Activated effector memory CD4-positive, alpha-beta T cell treated with anti-CD3 and anti-CD28 coated beads, Interleukin-2, amount 50 U/mL, for 16 hours (primary cell): ENCODE results near the gene SH2B2.
"Not testable (repeated sequence)": the region's sequence is repeated elsewhere in the genome, so short reads cannot be mapped to it uniquely, and the experiment has no call there.

Experiments used
- DNase-seq: peaks from one replicate; pipeline ENCODE4 v3.0.0-alpha.2; 2020

SH2B2 gene

DNA sequence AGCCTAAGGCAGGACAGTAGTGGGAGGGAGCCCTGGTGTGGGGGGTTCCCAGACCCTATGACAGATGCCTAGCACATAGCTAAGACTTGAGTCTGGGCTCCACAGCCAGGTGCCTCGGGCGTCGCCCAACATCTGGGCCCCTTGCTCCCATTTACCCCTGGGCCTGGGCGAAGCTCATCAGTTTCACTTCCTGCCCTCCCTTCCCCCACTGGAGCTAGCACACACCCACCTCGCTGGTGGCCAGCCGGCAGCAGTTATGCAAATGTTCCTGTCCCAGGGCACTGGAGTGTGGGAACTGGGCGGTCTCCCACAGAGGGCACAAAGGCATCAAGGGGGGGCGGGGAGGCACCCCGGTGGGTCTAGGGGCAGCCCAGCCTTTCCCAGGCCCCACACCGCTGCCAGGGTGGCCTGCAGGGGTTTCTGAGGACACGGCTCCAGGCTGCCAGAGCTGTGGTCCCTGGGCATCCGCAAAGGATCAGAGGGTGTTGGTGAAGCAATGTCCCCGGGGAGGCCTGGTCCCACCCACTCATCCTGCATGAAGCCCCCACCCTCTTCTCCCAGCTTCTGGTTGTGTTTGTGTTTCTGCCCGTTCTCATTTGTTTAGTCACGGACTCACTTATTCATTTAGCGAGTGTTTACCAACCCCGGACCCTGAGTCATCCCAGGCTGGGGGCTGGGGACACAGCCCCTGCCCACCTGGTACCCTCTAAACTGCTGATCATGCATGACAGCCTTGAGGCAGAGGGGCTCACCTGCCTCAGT lies 20.4 kb downstream of the SH2B2 start:
- DNase-seq, result no peak

DNA sequence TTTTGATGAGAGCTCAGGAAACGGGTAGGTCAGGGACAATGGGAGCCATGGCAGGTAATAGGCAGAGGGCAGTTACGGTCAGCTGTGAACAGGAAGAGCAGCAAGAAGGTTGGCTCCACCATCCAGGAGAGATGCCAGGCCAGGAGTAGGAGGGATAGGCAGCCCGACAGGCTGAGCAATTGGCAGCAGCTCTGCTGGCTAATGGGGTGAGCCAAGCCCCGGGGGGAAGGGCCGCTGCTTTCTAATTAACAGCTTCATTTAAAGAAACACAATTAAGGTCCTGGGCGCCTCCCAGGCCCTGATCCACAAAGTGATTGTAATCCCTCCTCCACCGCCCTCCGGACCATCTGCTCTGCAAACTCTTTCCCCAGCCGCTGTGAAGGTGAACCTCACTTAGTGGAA lies 23.7 kb downstream of the SH2B2 start:
- DNase-seq, result no peak

DNA sequence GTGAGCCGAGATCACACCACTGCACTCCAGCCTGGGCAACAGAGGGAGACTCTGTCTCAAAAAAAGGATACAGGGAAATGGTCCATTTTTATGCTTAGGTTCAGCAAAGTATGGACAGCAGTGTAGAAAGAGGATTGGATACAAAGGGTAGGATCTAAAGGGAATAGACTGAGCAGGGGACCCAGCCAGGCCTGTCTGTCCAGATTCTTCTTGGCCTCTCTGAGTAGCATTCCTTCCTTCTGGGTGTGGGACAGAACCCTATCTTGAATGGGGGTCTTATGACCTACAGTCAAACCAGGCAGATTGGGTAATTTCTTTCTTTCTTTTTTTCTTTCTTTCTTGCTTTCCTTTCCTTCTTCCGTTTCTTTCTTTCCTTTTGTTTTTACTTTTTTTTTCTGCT lies 25.6 kb downstream of the SH2B2 start:
- no peak for DNase-seq

DNA sequence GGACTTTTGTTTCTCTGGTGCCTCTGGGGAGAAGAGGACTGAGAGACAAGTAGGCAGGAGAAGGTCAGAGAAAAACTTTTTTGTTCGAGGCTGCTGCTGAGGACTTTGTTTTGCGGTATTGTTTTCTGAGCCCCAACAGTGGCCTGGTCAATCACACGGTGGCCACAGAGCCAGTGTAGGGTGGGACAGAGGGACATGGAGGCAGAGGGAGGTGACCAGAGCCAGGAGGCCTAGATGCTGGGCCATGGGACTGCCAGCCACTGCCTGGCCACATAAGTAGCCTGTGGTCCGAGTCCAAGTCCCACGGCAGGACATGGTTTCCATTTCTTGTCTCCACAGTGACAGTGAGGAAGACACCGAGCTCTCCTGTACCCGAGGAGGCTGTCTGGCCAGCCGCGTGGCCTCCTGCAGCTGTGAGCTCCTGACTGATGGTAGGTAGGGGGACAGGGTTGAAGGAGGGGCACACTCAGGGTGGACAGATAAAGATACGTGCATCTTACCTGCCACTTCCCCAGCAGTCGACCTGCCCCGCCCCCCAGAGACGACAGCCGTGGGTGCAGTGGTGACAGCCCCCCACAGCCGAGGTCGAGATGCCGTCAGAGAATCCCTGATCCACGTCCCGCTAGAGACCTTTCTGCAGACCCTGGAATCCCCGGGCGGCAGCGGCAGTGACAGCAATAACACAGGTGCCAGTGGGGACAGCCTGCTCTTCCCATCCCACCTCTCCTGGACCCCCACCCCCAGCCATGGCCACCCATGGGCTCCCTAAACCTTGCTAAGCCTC lies 27.5 kb downstream of the SH2B2 start:
- no peak for DNase-seq

DNA sequence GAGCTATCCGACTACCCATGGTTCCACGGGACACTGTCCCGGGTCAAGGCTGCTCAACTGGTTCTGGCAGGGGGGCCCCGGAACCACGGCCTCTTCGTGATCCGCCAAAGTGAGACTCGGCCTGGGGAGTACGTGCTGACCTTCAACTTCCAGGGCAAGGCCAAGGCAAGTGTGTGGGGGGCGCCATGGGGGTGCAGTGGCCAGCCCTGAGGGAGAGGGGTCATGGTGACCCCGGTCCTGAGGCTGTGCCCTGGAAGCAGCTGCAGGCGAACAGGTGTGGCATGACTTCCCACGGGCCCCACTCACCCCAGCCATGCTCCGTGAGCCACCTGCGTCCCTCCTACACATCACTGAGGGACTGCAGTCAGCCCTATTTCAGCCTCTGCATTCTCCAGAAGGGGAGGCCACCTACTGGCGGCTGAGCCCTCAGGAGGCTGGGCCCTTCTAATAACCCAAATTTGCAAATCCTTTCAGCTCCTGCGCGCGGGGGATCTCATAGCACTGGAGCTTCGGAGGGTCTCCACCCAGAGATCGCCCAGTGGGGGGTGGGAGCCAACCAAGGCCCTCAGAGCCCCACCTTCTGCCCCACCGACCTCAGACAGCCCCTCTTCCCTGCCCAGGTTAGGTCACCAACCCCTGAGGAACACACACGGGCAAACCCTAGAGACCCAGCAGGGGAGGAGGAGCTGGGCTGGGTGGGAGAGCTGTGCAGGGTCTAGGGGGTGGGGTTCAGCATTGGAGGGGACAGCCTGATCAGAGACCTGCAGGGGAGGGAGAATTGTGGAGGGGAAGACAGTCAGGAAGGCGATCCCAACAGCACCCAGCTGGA lies 30.8 kb downstream of the SH2B2 start:
- DNase-seq, result no peak

DNA sequence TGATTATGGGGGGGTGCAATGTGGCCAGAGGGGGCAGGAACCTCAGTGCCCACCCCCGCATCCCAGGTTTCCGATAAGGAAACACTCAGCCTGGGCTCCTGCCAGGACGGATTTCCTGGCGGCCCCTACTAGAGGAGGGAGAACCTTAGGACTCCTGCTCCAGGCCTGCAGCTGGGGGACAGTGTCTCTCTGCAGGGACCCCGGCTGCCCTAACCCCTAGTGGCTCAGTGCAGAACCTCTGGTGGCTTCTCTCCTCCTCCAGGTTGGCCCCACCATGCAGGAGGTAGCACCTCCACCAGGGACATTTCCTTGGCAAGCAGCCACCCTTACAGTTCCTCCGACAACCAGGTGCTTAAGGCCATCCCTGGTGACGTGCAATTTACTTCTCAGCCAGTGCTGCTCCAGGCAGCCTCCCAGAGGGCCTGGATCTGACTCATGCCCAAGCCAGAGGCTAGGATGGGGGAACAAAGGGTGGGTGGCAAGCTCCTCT lies 31.9 kb downstream of the SH2B2 start:
- DNase-seq, result no peak

DNA sequence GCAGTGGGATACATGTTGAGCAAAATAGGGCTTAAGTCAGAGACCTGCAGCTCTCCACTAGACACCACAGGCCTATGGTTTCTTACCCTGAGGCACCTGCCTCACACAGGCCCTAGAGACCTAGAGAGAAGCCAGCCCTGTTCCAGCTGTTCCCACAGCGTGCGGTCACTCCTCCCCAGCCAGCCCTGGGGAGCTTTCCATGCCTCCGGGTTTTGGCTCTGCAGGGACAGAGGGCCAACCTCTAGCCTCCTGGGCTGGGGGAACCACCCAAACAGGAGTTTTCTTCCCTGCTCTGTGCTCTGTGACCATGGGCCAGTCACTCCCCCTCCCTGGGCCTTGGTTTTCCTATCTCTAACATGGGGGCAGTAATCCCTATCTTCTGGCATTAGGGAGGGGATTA lies 33.0 kb downstream of the SH2B2 start:
- DNase-seq, result no peak

DNA sequence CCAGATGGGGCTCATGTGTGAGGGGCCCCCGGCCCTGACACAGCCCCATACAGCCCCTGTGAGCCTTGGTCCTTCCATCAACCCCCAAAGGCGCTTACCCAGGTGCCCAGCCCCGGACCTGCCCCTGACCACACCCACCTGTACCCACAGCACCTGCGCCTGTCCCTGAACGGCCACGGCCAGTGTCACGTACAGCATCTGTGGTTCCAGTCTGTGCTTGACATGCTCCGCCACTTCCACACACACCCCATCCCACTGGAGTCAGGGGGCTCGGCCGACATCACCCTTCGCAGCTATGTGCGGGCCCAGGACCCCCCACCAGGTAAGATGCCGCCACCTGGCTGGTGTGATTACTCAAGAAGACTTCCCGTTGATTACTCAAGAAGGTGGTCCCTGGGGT lies 33.5 kb downstream of the SH2B2 start:
- DNase-seq, result no peak

DNA sequence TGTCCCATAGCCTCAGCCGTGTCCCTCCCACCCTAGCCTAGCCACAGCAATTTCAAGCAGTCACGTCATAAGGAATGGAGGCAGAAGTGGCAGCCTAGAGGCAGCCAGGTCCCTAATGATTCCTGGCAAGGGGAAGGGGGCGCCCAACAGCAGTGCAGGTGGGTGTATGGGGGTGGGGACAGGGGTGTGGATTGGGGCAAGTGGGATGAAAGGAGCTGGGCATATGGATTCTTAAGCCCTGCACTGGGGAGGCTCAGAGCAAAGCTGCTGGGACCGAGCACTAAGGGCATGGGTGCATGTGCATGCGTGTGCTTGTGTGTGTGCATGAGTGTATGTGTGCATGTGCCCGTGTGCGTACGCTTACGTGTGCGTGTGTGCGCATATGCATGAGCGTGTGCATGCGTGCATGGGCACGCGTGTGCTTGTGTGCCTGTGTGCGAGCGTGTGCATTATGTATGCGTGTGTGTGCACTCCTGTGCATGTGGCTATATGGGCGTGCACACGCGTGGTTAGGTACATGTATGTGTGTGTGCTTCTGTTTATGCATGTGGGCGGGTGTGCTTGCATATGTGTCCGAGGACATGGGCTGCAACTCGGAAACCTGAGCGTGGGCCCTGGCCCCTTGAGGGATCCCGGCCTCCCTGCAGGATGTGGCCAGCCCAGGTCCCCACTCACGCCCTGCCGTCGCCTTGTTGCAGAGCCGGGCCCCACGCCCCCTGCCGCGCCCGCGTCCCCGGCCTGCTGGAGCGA lies 34.1 kb downstream of the SH2B2 start:
- no peak for DNase-seq

DNA sequence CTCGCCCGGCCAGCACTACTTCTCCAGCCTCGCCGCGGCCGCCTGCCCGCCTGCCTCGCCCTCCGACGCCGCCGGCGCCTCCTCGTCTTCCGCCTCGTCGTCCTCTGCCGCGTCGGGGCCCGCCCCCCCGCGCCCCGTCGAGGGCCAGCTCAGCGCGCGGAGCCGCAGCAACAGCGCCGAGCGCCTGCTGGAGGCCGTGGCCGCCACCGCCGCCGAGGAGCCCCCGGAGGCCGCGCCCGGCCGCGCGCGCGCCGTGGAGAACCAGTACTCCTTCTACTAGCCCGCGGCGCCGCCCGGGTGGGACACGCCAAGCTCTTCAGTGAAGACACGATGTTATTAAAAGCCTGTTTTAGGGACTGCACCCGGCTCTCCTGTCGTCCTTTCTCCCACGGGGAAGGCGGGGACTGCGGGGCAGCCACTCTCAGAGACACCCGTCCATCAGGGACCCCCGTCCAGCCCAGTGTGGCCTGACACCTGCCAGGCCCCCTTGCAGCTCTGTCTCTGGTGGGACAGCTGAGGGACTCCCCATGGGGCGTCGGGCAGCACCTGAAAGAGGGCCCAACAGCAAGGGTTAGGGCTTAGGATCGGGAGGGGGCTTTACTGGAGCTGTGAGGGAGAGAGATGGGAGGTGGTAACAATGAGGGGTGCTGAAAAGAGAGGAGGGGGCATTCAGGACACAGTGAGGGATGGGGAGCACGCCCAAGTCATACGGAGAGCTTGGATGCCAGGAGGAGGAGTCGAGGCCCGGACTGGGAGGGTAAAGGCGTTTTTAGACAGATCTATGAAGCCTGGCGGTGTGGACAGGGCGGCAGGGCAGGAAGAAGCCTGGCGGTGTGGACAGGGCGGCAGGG lies 34.9 kb downstream of the SH2B2 start:
- peak; percentile 58 for DNase-seq

DNA sequence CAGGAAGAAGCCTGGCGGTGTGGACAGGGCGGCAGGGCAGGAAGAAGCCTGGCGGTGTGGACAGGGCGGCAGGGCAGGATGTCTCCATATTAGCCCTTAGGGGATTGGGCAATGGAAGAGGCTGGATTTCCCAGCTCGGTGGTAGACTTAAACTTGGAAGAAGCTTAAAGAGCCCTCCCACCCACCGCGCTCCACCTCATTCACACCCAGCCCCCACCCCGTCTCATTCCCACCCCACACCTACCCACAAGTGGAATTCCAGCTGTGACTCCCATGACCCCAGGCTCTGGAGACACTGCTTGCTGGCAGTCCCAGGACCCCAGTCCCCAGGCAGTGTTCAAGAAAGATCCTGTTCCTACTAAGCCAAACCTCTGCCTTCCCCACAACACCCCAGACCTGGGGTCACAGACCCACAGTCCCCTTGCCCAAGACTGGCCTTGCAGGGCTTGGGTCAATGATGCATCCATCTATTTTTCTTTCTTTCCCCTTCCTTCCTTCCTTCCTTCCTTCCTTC lies 35.6 kb downstream of the SH2B2 start:
- DNase-seq, result peak; percentile 12

DNA sequence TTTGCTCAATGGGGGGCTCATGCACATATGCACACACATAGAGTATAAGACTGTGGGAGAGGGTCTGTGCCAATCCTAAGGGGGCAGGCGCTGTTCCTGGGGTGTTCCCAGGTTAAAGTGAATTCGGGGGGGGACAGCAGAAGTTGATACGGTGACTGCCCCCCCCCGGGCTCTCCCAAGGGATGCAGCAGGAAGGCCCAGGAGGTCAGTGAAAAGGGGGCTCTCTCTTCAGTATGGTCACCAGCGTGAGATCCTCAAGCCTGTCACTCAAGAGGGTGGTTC lies 37.2 kb downstream of the SH2B2 start:
- DNase-seq, result no peak

DNA sequence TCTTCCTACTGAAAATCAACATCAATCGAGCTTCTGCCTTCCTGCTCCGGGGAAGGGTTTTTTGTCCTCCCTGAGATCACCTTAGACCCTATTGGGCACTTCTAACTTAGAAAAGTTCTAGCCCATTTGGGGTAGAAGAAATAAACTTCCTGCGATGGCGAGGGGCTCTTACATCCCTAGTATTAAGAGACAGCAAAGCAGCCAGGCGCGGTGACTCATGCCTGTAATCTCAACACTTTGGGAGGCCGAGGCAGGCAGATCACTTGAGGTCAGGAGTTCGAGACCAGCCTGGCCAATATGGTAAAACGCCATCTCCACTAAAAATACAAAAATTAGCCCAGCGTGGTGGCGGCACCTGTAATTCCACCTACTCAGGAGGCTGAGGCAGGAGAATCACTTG lies 38.4 kb downstream of the SH2B2 start:
- not testable (repeated sequence) for DNase-seq

DNA sequence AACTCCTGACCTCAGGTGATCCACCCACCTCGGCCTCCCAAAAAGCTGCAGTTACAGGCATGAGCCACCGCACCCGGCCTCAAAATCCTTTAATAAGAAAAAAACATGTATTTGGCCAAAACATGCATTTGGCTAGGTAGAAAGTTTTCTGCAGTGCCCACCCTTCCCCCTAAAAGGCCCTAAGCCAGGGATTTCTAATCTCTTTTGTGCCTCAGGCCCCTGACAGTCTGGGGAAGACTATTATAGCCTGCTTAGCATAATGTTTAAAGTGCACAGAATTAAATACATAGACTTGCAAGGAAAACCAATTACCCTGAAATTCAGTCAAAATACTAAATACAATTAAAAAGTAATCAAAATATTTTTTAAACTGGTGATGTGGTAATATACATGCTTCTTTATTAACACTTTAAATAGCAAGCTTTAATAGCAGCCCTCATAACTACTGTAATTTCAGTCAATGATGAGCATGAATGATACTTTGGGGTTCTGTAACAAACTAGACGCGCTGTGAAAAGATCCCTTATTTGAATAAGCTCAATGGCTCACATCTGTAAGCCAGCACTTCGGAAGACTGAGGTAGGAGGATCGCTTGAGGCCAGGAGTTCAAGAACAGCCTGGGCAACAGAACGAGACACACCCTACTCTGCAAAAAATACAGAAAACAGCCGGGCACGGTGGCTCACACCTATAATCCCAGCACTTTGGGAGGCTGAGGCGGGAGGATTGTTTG lies 39.7 kb downstream of the SH2B2 start:
- DNase-seq, result no peak

DNA sequence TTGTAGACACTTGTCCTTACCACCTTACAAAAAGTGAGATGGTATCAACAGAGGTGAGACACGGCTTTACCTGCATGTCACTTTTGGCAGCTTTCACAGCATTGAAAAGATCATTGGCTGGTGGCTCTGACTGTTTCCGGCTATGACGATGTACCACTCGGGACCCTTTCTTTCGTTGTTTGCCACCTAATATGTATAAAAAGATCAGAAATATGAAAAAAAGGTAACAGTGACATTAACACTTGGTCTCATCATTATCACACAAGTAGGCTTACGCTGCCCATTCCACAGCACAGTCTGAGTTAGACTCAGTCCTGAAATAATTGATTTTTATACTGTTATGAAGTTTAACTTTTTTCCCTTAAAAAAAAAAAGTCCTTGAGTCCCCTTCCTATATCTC lies 40.5 kb downstream of the SH2B2 start:
- not testable (repeated sequence) for DNase-seq

DNA sequence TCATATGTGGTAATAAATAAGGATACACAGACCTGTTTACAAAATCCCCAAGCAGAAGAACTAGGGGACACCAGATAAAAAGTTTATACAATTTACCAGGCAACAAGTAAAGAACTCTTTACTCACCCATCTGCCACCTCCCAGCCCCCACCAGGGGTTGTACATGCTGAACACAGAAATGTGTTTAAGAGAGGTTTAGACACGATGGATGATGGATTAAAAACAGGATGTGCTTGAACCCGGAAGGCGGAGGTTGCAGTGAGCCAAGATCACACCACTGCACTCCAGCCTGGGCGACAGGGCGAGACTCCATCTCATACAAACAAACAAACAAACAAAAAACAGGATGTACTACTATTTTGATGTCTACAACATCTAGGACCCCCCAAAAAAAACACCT lies 42.2 kb downstream of the SH2B2 start:
- DNase-seq, result not testable (repeated sequence)

DNA sequence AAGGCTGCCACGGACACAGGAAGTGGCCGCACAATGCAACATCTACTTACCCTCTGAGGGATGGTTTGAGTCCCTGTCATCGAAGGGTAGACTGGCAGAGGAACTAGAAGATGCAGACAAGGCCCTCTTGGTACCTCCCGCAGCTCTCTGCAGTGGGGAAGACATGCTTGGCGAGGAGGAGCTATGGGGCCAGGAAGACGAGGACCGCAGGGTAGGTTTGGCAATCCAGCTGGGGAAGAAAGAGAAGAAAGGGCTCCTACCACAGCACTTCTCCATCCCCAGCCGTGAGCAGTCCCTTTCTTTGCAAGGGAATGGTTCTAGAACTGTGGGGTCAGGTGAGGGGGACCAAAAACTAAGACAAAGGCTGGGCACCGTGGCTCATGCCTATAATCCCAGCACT lies 42.7 kb downstream of the SH2B2 start:
- DNase-seq, result not testable (repeated sequence)

DNA sequence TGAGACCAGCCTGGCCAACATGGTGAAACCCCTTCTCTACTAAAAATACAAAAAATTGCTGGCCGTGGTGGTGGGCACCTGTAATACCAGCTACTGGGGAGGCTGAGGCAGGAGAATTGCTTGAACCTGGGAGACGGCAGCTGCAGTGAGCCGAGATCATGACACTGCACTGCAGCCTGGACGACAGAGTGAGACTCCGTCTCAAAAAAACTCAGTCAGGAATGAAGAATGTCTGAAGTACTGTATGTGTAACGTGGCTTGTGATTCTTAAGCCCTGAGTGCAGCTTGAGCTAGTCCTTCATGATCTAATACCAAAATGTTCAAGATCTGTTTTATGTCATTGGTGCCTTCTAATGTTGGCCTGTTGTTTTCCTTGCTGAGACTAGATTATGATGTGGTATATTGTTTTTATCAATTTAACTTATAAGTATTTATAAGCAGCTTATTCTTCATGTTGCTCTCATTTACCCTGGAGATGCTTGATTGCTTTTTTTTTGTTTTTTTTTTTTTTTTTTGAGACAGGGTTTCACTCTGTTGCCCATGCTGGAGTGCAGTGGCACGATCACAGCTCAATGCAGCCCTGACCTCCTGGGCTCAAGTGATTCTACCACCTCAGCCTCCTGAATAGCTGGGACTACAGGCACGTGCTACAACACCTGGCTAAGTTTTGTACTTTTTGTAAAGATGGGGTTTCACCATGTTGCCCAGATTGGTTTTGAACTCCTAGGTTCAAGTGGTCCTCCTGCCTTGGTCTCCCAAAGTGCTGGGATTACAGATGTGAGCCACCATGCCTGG lies 44.2 kb downstream of the SH2B2 start:
- not testable (repeated sequence) for DNase-seq

DNA sequence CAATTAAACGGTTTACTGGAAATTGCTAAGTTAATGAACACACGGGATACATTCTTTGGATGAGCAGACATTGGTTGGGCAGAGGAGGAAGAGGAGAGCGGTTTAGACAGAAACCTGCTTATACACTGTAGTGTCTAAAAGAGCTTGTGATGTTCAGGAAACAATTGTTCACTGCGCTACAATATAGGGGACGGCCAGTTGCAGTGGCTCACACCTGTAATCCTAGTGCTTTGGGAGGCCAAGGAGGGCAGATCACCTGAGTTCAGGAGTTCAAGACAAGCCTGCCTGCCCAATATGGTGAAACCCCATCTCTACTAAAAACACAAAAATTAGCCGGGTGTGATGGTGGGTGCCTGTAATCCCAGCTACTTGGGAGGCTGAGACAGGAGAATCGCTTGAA lies 48.9 kb downstream of the SH2B2 start:
- DNase-seq, result not testable (repeated sequence)

DNA sequence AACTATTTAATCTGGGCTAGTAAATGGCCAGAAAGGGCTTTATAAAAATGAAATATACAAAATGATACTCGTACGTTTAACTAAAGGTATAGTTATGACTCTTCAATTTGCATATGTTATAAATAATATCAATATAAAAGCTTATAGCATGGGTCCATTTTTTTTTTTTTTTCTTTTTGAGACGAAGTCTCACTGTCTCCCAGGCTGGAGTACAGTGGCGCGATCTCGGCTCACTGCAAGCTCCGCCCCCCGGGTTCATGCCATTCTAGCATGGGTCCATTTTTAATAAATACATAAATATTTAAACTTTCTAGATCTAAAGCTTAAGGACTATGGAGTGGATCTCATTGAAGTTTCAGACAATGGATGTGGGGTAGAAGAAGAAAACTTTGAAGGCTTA lies 50.3 kb downstream of the SH2B2 start:
- DNase-seq, result not testable (repeated sequence)
